Hippocampal formation (tissue), 2 donors: ENCODE data around the gene ASAP2.
A peak's percentile ranks its signal among the peaks of the same experiment; 100 is the strongest.
"Not testable (repeated sequence)": the region's sequence is repeated elsewhere in the genome, so short reads cannot be mapped to it uniquely, and the experiment has no call there.

Source experiments
- DNase-seq, 2 donors: peaks; one replicate each; lab custom pipeline; 2025; lab: John Stamatoyannopoulos, UW

ASAP2 gene

DNA sequence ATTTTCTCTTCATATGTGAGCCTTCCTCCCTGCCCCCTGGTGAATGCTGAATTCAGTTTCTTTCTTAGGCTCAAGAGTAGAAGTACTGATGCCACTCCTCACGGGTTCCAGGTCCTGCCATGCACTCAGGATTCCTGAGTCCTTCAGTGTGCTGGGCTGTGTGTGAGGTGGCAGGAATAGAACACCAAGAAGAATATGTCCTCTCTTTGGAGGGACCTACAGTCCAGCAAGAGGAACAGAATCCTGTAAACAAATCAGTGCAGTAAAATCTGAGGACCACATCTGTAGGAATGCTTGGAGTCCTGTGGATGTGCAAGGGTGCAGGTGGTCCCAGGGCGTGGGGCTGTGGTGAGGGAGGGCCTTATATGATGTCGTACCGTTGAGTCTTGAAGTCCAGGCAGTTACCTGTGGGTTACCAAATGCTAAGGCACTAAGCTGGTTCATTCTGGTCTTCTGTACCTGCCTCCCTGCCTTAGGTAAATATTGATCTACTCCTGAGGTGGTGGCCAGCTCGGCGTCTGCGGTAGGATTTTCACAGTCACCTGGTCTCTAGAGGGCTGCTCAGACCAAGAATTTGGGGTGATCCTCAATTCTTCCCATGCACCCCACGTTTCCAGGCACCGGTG is 5.5 kb downstream of the ASAP2 start:
- no peak for DNase-seq

DNA sequence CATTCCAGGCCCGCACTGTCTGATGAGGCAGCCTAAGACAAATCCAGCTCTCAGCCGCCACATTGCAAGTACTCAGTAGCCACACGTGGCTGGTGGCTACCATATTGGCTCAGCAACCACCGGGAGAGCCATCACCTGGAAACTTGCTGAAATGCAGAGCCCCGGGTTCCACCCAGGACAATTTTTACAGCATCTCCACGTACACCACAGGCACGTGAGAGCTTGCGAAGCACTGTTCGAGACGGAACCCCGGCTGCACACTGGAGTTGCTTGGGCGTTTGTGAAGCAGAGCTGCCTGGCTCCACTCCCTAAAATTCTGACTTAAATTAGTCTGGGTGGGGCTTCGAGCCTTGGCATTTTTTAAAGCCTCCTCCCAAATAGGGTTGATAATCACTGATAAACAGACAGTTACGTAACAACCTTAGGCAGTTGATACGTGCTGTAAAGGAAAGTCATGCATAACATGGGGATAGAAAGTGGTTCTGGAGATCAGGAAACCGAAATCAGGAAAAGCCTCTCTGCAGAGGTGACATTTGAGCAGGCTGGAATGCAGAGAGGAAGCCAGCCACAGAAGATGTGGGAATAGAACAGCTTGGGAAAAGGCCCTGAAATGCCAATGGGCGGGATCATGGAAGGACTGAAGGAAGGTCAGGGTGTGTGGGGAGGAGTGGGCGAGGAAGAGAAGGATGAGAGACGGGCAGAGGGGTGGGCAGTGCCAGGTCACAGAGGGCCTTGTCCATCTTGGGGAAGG is 6.2 kb downstream of the ASAP2 start:
- DNase-seq: no peak

DNA sequence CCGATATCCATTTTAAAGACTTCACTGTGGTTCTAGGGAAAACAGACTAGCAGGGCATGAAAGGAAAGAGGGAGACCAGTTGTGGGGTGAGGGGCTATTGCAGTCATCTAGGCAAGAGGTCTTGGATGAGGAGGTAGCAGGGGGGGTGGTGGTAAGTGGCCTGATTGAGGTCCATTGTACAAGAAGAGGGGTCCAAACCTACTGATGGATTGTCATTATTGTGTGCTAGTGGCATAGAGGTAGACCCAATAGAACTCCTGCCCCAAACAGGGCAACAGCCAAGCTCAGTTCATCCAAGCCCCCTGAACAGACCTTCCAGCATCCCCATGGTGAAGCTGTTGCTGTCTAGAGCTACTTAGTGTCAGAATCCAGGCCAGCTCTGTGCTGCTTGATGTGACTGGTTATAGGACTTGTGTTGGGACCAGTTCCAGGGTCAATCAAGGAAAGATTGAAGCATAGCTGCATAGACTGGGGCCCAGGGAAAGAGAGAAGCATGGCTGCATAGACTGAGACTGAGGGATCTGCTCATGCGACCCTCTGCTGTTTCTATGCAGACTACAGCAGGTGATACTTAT is 7.0 kb downstream of the ASAP2 start:
- DNase-seq: no peak

DNA sequence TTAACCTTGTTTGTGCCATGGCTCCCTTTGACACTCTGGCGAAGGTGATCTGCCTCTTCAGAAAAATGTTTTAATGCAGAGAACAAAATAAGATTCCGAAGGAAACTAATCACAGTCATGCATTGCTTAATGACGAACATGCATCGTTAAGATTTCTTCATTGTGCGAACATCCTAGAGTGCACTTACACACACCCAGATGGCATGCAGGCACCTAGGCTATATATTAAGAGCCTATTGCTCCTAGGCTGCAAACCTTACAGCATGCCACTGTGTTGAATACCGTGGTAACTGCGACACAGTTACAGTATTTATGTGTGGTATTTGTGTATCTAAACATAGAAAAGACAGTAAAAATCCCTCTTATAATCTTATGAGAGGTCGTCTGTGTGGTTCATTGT is 8.3 kb downstream of the ASAP2 start:
- no peak for DNase-seq

DNA sequence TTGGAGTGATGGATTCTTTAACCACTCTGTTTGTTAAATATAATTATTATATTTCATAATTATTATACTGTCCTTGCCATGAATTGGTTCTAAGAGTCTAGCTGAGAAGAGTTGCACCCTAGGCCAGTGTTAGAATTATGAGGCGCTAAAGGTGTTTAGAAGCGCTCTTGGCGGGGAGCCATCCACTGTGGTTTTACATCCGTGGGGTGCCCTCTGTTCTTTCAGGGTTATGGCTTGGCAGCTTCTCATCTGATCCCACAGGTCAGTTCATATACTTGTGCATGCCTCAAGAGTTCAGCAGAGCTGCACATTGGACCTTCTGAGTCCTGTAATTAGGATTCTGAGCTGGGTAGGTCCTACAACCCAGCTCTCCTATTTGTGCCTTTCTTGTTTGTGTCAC is 9.1 kb downstream of the ASAP2 start:
- no peak for DNase-seq

DNA sequence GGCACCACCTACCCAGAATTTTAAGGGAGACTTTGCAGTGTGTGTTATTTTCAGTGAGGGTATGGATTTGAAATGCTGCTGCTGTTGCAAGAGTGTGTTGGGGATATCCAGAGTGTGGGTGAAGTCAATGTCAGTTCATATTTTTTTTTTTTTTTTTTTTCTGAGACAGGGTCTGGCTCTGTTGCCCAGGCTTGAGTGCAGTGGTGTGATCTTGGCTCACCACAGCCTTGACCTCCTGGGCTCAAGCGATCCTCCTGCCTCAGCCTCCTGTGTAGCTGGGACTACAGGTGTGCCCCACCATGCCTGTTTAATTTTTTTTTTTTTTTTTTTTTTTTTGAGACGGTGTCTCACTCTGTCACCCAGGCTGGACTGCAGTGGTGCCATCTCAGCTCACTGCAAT is 9.5 kb downstream of the ASAP2 start:
- not testable (repeated sequence) for DNase-seq

DNA sequence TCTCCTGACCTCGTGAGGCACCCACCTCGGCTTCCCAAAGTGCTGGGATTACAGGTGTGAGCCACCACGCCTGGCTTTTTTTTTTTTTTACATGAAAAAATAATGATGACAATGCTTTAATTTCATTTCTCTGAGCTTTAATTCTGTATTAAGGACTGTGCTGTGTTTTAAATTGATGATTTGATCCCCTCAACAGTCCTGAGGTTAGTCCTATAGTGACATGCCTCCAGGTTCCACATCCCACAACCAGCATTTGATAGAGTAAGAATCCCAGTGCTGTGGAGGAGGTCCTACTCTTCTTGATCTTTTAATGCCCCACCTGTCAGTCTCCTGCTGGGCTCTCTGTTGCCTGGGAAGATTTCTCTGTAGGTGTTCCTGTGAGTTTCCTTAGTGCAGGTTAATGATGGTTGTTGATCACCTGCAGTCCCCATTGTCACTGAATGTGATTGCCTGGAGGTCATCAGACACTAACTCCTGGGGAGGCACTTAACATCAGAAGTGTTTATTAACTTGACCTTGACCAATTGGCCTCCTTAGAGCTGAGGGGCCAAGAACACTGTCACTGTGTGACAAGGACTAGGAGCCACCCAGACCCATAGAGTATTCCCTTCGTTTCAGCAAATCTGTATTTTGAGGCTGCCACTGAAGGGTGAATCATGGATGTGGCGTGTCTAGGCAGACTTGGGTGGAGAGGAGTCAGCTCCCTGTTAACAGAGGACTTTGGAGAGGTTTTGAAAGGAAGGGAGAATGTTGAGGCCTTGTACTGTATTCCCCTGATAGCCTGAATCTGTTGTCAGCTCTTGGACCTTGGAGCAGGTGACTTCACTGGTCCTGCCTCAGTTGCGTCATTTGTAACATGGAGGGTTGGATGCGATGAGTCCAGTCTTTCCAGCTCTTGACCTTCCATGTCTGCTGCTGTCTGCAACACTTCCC is 11.5 kb downstream of the ASAP2 start:
- no peak for DNase-seq

DNA sequence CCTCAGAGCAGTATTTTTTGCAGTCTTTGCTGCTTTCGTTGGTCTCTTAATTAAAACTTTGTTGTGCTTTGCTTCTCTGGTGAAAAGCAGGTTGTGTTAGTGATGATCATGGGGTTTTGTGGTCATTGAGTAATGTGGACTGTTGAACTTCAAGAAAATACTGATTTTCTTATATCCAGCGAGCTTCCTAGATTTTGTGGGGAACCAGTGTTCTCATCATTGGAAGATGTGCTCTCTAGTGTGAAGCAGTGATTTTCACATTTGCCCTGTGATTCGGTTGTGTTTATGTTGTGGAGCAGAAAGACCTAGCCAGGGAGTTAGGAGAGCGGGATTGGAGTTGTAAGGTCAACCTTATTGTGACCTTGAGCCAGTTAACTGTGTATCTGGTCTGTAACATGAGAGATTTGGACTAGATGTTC is 12.4 kb downstream of the ASAP2 start:
- no peak for DNase-seq

DNA sequence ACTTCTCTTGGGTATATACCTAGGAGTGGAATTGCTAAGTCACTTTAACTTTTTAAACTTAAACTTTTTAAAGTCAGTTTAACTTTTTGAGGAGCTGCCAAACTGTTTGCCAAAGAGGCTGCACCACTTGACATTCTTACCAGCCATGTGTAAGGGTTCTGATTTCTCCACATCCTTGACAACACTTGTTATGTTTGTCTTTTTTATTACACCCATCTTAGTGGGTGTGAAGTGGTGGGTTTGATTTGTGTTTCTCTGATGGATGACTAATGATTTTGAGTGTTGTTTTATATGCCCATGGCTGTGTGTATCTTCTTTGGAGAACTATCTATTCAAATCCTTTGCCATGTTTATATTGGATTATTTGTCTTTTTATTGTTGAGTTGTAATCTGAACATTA is 13.6 kb downstream of the ASAP2 start:
- no peak for DNase-seq

DNA sequence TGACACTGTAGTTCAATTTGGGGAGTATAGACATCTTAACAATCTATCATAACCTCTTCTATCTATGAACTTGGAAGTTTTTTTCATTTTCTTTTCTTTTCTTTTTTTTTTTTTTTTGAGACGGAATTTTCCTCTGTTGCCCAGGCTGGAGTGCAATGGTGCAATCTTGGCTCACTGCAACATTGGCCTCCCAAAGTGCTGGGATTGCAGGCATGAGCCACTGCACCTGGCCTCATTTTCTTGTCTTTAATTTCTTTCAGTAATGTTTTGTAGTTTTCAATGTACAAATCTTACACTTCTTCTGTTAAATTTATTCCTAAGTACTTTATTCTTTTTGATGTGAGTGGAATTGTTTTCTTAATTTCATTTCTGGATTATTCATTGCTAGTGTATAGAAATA is 14.6 kb downstream of the ASAP2 start:
- no peak for DNase-seq

DNA sequence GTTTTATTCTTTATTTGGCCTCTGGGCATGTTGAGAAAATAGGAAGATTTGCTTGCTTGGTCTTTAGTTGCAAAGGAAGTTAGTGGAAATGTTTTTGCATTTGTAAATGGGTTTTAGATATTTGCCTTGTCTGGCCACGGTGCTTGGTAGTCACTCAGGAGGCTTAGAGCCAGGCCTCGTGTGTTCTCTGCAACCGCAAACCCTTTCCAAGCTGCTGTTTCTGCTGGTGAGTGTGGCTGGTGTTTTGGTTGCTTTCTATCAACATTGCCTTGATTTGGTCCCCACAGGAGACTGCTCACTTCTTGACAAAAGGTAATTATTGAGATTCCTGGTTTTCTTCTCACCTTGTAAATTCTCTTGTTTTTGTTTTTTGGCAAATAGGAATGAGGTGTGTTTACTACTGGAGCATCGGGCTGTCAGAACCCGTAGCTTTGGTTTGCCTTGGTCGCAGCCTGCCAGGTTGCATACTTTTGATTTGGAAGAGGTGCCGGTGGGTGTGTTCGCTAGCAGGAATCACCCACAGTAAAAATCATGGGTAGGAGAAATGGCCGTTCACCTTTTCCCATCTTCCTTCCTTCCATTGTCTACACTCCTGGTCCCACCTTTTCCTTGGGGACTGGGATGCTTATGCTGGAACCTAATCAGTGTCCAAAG is 15.8 kb downstream of the ASAP2 start:
- DNase-seq: no peak

DNA sequence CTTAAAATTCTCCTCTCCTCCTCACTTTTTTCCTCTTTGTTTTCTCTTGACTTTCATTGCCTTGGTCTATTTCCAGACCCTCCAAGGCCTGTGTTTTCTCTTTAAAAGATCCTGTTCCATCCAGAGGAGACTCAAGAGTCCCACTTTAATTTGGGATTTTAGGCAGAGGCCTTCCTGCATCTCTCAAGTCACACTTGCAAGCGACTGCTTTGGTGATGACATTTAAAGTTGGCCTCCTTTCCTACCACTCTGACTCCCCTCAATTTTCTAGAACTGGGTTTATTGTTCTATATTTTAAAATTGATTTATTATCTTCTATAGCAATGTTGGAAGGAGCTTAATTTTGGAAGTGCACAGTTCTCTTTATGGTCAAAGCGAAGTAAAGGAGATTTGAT is 16.3 kb downstream of the ASAP2 start:
- no peak for DNase-seq

DNA sequence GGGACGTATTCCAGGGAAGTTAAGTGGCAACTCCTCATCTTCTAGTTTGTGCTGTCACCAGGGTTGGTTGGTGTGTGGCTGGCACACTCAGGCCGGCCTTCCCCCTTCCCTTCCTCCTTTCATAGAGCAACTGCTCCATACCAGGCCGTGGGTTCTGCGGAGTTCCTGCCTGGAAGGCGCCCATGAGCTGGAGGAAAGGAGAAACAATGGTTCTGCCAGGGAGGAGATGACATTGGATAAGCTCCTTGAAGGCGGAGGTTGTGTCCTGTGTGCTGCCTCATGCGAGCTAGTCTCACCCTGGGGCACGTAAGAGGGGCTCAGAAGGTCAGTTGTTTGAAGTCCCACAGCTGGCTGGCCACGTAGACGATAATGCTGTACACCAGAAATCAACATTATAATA is 19.2 kb downstream of the ASAP2 start:
- DNase-seq: no peak

DNA sequence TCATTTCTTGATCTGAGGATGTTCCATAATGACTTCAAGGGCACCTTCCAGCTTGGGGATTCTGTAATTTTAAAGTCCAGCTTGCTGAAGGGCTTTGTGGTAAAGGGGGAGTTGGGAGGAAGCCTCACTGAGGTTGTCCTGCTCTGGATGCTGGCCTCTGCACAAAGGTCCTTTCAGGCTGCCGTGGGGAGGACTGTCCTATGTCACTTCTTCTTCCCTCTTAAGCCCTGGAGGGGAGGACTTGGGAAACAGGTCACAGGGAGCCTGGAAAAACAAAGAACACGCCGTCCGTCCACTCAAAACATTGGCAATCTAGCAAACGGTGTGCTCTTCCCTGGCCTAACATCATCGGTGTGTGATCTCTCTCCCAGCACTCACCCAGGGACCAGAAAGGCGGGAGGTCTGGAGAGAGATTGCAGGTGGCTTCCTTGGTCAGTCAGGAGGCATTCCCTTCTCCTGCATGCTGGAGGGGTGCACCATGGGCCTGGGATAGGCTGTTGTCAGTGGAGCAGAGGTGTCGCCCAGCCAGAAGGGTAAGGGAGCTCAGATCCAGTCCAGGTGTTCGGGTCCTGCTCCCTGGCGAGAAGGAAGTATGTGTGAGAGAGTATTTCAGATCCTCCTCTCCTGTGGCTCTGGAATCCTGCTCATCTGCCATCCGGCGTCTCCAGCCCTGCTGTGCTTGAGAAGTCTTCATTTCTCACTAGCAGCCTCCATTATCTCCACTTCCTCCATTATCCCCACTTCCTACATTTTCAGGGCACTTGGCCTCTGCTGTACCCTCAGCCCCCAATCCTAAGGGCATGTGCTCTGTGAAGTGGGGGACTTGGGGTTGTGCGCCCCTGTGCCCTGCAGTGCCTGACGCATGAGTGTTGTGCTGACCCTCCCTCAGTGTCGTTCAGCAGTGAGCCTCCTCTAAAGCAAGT is 20.1 kb downstream of the ASAP2 start:
- no peak for DNase-seq

DNA sequence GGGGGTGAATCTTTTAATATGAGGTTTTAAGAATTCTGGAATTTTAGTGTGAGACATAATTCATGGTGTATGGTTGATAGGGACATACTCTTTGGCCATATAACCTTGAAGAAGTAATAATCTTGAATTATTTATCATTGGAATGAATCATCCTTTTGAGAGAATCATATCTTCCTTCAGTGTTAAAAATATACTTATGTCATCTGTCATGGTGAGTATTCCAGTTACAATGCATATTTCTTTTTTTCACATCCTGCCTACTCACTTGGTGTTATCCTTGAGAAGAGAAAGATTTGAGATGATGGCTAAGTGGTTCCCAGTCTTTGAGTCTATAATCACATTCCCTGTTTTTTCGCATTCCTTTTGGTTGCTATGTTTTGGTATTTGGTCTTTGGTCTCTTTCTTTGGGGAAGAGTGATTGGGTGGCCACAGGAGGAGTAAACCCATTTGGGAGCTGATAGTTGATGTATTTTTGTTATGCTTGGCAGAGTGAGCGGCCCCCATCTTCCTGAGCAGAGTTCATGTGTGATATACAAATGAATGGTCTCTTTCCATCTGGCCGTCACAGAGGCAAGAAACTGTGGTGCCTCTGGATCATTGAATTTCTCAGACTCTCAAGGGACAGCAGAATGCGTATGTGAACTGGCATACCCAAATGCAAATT is 21.6 kb downstream of the ASAP2 start:
- no peak for DNase-seq

DNA sequence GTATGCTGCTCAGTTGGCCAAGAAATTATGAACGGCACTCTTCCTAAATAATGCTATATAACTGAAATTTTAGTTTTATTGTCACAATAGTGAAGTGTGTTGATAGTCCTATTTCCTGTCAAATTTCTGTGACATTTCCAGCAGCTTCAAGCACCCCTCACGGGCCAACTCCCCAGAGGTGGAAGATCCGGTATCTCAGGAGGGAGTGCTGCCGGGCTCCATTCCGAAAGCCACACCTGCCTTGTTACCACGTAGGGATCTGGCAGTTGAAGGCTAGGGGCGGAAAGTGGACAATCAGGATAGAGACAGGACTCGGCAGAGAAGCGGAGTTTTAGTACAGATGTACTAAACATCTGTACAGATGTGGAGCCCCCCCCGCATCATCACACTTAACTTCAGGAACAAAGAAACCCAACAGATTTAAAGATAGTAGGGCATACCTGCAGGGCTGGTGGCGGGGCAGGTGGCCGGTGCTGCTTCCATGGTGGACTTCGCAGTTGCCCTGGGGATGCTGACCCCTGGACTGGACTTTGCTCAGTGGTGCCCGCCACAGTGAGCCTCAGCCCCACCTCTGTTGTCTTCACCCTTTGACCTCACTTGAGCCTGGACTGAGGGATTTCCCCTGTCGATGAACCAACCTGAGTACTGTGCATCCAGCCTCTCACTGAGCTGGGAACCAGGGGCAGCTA is 22.3 kb downstream of the ASAP2 start:
- DNase-seq: no peak

DNA sequence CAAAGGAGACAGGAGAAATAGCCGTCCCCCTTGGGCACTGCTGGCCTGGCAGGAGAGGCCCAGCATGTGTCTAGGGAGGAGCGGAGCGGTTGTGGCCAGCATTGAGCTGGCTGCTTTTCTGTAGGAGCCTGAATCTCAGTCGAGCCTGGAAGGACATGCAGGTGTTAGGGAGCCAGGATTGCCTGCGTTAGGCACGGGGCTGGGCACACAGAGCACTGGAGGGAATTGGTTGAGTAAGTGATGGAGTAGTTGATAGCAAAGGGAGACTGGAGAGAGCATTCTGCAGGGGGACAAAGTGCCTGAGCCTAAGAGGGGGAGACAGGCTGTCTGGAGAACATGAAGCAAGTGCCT is 22.8 kb downstream of the ASAP2 start:
- DNase-seq: no peak

DNA sequence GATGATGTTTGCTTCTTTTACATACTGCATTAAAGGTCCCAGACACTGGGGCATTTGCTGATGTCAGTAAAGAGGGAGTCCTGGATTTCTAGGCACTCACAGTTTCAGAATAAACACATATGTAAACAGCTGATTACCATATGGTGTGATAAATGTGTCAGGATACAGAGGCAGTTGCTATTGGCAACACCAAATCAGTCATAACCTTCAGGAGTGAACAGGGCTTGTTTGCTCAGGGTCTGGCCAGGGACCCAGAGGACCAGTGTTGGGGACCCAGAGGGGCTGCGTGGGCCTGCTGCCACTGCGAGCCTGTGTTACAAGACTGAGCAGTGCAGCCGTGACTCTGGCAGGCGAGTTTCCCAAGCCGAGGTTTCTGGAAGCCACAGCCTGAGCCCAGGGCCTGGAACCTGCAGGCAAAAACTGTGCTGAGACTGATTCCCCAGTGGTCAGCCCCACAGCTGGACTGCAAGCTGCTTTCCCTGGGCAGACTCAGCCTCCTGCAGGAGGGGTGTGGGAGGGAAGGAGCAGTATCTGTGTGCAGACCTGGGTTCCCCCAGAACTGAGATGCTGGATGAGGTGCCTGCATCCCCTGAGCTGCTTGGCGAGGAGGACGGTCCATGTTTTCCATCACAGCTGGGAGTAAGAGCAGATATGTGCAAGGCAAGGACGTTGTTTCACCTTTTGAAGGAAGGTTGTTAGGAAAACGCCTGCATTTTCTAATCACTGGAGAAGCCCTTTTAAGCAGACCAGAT is 23.6 kb downstream of the ASAP2 start:
- no peak for DNase-seq

DNA sequence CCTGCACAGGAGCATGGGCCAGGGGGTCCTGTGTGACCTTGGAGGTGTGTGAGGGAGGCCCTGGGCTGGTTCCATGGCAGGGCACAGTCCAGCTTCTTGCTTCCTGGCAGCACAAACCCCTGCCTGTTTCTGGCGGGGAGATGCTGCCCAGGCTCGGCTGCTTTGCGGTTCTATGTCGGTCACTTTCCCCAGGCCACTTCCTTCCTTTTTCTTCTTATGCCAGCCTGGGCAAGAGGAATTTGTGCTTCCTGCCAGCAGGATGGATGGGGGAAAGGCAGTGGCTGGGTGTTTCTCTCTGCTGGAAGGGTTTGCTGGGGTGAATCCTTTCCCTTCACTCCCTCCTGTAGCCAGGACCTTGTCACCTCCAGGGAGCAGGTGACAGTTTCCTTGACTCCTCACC is 24.3 kb downstream of the ASAP2 start:
- DNase-seq: peak; percentile 16 to 30
